Renal cortex interstitium (tissue), 11 donors: ENCODE results near the gene CERS6. TPM values are rescaled to one million over a fixed set of nuclear protein-coding genes. Genes with fewer than 3 reads are reported as not detected.

ENCODE experiments used
- DNase-seq, 11 donors: peaks; one replicate each; pipeline ENCODE4 v3.0.0-alpha.2; 2013; ENCODE audit warnings: low read depth in 9 of 11, low spot score in 4 of 11; ENCODE audit errors: extremely low read depth in 1 of 11
- polyA plus RNA-seq, 3 donors: library from polyadenylated mRNA; unstranded; fragments of 120-200 nt; gene quantifications; one replicate each; pipeline ENCODE4 v1.2.1, GENCODE V29; 2013; ENCODE audit not compliant: insufficient read length in 3 of 3

Gene CERS6
- polyA plus RNA-seq, 3 donors, result 44.2 to 54.8 (median 47.0) TPM

DNA sequence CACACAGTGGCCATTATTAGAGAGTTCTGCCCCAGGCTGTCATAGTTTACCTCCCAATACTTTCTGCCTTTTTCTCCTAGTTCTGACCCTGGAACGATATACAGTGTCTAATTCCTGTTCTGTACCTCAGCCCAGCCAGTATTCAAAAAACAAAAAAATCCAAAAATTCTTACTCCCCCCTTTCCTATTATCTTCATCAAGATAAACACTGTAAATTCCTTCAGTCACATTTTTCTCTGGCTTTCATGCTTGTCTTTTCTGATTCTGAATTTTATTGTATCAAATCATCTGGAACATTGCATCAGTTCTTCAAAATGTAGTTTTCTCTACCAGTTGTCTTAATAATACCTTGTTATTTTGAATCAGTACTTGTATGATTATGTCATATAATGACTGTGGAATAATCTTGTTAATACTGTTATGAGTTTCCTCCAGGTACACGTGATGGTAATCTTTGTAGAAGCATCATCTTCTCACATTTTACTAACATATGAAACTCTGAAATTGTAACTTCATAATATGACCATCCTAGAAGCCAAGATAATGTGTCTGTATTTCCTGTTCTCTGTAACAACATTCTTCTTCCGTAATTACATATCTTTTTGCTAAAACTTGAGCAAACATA lies 267.3 kb downstream of the CERS6 start:
- no peak for DNase-seq

DNA sequence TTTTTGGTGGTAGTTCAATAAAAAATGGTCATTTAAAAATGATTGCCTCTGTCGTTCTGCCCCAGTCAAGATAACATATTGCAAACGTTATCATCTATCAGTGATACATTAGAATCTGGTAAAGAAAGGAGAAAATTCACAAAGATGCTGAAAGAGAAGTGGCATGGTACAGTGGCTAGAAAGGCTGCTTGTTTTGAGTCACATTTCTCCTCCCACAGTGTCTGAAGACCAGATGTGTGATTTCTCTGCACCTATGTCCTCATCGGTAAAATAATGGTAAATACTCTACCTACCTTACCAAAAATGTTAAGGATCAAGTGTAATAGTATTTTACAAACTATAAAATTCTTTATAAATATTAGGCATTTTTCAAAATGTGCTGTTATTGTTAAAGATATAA lies 270.3 kb downstream of the CERS6 start:
- DNase-seq, result no peak

DNA sequence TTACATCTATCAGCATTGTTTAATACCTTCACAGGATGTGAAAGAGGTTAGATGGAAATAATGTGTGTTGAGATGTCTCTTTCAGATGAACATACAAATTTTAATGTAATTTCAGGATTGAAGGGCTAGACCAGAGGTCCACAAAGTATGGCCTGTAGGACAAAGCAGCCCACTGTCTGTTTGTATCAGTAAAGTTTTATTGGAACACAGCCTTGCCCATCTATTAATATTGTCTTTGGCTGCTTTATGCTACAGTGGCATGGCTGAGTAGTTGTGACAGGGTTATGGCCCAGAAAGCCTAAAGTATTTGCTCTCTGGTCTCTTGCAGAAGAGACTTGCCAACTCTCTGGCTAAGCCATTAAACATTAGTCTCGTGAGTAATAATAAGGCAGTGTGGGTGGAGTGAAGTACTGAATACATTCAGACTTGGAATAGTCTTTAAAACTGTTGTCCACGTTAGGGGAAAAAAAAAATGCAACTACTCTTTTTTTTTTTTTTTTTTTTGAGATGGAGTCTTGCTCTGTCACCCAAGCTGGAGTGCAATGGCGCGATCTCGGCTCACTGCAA lies 271.9 kb downstream of the CERS6 start:
- no peak for DNase-seq

GRCh38 chr2:168729455-168729854 lies 273.4 kb downstream of the CERS6 start:
- no peak for DNase-seq

DNA sequence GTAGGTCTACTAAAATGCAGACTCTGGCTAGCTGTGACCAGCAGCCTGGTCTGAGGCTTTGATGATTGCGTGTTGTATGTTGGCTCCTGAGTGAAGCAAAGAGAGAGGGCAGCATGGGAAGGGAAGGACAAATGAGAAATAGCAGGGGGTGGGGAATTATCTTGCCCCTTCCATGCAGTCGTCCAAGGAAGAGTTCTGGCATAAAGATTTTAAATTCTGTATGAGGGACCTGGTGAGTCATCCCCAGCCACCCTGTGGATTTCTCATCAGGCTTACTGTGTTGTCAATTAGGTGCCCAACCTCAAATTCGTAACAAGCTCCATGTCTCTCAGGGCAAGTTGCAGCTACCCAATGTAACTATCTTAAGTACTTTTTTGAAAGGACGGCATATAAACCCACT lies 274.3 kb downstream of the CERS6 start:
- no peak for DNase-seq

DNA sequence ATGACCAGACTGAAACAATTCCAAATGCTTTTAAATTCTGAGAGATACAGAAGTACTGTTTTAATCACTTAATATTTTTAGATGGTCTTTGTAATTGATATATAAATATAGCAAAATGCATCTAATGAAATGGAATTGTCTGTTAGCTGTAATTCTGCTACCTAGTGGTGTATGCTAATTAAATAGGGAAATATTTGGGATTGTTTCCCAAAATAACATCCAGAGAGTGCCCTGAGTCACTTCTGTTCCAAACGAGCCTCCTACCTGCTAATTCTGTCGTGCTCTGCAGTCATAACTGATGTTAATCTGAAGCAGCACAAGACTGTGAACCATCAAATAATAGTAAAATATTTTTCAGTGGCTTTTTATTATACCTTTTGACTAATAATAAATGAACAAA lies 274.9 kb downstream of the CERS6 start:
- no peak for DNase-seq

DNA sequence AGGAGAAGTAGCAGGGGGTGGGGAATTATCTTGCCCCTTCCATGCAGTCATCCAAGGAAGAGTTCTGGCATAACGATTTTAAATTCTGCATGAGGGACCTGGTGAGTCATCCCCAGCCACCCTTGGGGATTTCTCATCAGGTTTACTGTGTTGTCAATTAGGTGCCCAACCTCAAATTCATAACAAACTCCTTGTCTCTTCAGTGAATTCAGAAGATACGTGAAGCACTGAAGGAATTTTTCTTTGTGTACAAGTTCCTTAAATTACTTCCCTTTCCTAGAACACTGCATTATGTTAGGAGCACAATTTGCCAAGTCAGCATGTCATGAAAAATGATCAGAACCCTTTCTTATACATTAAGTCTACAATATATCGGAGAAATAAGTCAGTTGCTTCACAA lies 275.5 kb downstream of the CERS6 start:
- no peak for DNase-seq

DNA sequence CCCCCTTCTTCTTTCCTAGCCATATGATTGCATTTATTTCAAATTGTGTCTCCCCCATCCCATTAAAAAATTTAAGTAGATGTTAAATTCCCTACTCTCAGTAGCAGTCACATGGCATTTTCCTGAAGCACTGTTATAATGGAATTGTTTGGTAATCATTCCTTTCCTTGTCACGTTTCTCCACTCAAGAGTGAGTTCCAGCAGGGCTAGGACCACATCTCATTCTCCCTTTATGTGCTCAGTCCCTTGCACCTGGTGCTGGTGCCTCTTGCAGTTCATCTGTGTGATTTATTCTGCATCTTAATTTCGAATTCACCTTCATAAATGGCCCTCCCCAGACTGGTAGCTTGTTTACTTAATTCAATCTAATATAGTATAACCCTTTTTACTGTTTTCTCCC lies 276.0 kb downstream of the CERS6 start:
- DNase-seq, result no peak

DNA sequence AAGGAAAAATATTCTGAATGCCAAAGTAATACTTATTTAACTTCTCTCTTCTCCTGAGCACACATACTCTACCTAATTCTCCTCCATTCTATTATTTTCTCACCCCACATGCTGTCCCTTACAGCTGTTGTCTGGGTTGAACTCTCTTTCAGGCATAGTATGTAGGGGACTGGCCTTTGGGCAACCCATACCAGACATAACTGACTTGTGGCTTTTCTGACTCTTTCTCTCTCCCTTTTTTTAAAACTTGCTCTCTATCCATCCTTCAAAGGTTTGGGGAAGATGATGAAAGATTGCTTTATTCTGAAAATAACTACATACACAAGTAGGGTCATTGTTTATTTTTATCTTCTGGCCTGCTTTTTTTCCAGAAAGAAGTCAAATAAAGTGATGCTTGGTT lies 276.4 kb downstream of the CERS6 start:
- no peak for DNase-seq

GRCh38 chr2:168734199-168734760 lies 278.2 kb downstream of the CERS6 start:
- DNase-seq, result no peak

DNA sequence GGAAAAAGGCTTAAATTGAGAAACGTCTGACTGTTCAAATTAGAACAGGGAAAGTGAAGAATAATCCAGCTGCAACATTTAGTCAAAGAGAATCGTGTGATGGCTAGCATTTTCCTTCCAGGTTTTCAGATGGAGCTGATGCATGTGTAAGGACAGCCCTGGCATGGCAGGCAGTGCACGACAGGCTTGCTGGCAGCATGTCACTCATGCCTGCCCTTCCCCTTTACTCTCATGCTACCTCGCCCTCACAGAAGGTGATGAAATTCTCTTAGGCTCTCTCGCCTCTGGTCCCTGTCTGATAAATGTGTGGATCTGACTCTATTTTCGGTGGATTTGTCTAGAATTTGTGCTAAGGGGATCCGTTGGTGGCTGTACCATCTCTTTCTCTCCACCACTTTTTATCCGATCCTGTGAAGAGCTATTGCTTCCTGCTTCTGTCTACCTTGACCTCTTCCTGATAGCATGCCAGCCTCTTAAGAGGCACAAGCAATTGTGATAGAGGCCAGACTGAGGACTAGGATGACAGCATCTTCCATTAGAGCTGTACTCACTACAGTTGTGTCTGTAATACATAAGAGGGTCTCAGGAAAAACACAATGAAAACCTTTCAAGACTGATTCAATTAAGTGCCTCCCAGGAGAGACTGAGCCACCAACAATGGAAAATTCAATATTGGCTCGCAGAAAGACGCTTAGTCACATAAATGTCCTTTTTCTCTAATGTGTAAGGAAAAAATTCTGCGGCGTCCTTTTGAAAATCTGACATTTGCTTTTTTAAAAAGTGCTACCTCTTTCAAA lies 280.8 kb downstream of the CERS6 start:
- DNase-seq, result no peak

GRCh38 chr2:168738062-168738461 lies 282.0 kb downstream of the CERS6 start:
- no peak for DNase-seq

- DNase-seq, result no peak
Observed at GRCh38 chr2:168740360-168740759, 284.3 kb downstream of the CERS6 start.

- DNase-seq, result no peak
Observed at GRCh38 chr2:168740788-168741187, 284.7 kb downstream of the CERS6 start.

DNA sequence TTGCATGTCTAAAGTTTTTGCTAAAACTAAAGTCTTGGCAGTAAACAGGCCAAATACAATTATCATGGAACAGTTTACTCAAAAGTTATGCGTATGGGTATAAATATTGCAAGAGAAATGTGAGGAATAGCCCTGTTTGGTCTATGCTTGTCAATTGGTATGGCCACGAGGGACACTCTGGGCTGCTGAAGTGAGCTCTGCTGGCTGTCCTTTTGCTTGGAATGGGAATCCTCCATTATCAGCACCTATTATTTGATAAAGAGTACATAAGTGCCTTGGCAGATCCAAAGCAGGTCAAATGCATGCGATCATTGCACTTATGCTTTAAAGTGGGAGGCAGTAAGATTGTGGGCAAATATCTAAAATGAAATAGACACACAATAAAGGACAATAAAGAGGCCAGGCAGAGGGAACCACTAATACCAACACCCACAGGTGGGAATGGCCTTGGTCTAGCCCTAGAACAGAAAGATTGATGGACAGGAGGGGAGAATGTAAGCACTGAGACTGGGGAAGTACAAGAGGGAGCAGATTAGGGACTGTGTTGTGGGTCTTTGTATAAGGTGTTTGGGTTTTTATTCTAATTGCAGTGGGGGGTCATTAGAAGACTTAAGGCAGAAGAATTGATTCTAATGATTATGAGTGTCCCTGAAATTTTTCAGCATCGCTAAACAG lies 286.3 kb downstream of the CERS6 start:
- no peak for DNase-seq

DNA sequence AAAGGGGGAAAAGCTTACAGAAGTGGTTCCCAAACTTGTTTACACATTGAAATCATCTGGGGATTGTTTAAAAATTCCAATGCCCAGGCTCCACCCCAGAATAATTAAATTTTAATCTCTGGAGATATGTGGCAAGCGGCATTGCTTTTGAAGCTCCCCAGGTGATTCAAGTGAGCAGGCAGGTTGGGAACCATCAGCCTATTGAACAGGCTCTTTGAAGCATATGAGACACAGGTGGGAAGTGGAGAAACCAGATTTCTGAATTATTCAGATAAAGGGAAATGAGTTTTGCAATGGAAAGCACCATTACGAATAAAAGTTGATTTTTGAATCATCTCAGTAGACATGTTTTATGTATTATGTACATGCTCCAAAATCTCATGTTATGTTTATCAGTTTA lies 288.8 kb downstream of the CERS6 start:
- no peak for DNase-seq

GRCh38 chr2:168748461-168748860 lies 292.4 kb downstream of the CERS6 start:
- no peak for DNase-seq

DNA sequence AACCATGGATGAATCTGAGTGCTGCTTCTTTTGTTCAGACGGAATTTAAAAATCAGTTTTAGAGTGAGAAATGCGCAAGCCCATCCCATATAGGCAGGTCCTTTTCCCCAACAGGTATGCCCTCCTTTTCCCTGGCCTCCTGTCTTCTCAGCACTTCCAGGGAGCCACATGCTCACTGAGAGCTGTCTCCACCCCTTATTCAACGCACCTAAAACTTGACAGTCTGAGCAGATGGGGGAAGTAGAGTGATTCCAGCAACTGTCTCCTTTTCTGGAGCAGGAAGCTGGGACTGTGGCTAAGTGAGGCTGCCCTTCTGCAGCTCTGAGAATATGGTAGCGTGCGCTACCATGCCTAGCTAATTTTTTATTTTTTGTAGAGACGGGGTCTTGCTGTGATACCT lies 293.2 kb downstream of the CERS6 start:
- DNase-seq, result no peak

DNA sequence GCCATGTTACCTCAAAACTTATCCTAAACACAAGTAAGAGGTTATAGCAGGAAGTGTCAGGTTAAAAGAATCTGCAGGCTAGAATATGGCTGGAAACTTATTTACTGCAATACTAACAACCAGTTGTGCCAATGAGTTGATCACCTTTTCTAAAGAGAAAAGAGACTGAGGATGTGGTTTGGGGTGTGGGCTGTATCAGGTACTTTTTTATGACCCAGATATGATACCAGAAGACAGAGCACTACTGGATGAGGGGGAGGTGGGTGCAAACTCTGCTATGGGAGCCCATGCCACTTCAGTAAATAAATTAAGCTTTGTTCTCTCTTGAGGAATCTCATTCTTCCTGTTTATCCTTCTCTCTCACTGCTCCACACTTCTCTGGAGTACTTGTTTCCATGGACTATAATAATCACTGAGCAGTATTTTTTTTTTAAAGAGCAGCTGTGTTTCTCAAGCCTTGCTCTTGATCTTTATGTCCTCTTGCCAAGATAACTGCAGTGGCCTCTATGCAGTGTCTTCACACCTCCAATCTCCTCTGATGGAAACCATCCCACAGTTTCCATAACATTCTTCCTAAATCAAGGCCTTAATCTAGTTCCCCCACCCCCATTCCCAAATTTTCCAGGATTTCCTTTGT lies 295.1 kb downstream of the CERS6 start:
- DNase-seq, result no peak
